HG03060 (cell line): ENCODE measurements around the gene SLC26A9.

ENCODE experiments used
- ATAC-seq: cut with Tn5 transposase; IDR thresholded peaks from one replicate; pipeline ENCODE4 v1.9.1; 2021; ENCODE audit warnings: low read depth, moderate number of reproducible peaks; ENCODE audit not compliant: unreplicated experiment

The SLC26A9 gene

GRCh38 chr1:205928317-205928716 lies 14.9 kb downstream of the SLC26A9 start:
- ATAC-seq, result no peak

- ATAC-seq, result no peak
These were observed 15.6 kb downstream of the SLC26A9 start for GRCh38 chr1:205927676-205928075.

- no peak for ATAC-seq
These were observed 16.0 kb downstream of the SLC26A9 start for GRCh38 chr1:205927247-205927646.

- no peak for ATAC-seq
These were observed 16.6 kb downstream of the SLC26A9 start for GRCh38 chr1:205926636-205927035.

GRCh38 chr1:205926213-205926612 lies 17.0 kb downstream of the SLC26A9 start:
- ATAC-seq, result no peak

GRCh38 chr1:205925736-205926135 lies 17.5 kb downstream of the SLC26A9 start:
- no peak for ATAC-seq

- ATAC-seq, result no peak
These were observed 18.8 kb downstream of the SLC26A9 start for GRCh38 chr1:205924460-205924790.

GRCh38 chr1:205923651-205924459 lies 19.4 kb downstream of the SLC26A9 start:
- ATAC-seq, result no peak

GRCh38 chr1:205922806-205923205 lies 20.4 kb downstream of the SLC26A9 start:
- no peak for ATAC-seq

- no peak for ATAC-seq
These were observed 20.9 kb downstream of the SLC26A9 start for GRCh38 chr1:205922314-205922713.

- ATAC-seq, result no peak
These were observed 21.7 kb downstream of the SLC26A9 start for GRCh38 chr1:205921570-205921909.

- ATAC-seq, result no peak
These were observed 22.2 kb downstream of the SLC26A9 start for GRCh38 chr1:205920861-205921569.

GRCh38 chr1:205920159-205920558 lies 23.1 kb downstream of the SLC26A9 start:
- no peak for ATAC-seq

- ATAC-seq, result no peak
These were observed 24.1 kb downstream of the SLC26A9 start for GRCh38 chr1:205918955-205919746.

- ATAC-seq, result no peak
These were observed 25.6 kb downstream of the SLC26A9 start for GRCh38 chr1:205917466-205918238.

GRCh38 chr1:205916541-205916940 lies 26.7 kb downstream of the SLC26A9 start:
- no peak for ATAC-seq

GRCh38 chr1:205915354-205915990 lies 27.8 kb downstream of the SLC26A9 start:
- ATAC-seq, result no peak

- no peak for ATAC-seq
These were observed 28.5 kb downstream of the SLC26A9 start for GRCh38 chr1:205914730-205915129.

- no peak for ATAC-seq
These were observed 29.1 kb downstream of the SLC26A9 start for GRCh38 chr1:205914155-205914507.

- no peak for ATAC-seq
These were observed 29.7 kb downstream of the SLC26A9 start for GRCh38 chr1:205913451-205914154.
